Effector memory CD8-positive, alpha-beta T cell (primary cell): ENCODE data around the gene RTN4.
A peak's percentile ranks its signal among the peaks of the same experiment; 100 is the strongest.

Experiments
- ATAC-seq: fragments of 150-1000 bp; cut with Tn5 transposase; replicated peaks from 2 replicates; pipeline ENCODE4 v1.10.0; 2021; ENCODE audit warnings: mild to moderate bottlenecking, moderate library complexity
- DNase-seq, 3 experiments: peaks; one replicate each; pipeline ENCODE4 v3.0.0; 2021
- H3K27ac Mint-ChIP-seq, 2 donors: one replicate each; pipeline ENCODE4 v1.8.0; 2022; ENCODE audit warnings: mild to moderate bottlenecking in 2 of 2, mixed read lengths in 2 of 2, moderate library complexity in 2 of 2
- H3K27me3 Mint-ChIP-seq, 2 donors: one replicate each; pipeline ENCODE4 v1.8.0; 2022; ENCODE audit warnings: mixed read lengths in 2 of 2
- H3K36me3 Mint-ChIP-seq: one replicate; pipeline ENCODE4 v1.8.0; 2022; ENCODE audit warnings: mild to moderate bottlenecking, moderate library complexity, mixed read lengths; ENCODE audit not compliant: insufficient read depth
- H3K4me1 Mint-ChIP-seq, 2 donors: one replicate each; pipeline ENCODE4 v1.8.0; 2022; ENCODE audit warnings: low read depth in 2 of 2, mixed read lengths in 2 of 2
- H3K4me3 Mint-ChIP-seq, 2 donors: one replicate each; pipeline ENCODE4 v1.8.0; 2022; ENCODE audit warnings: mild to moderate bottlenecking in 2 of 2, mixed read lengths in 2 of 2, moderate library complexity in 2 of 2
- H3K9me3 Mint-ChIP-seq, 2 donors: one replicate each; pipeline ENCODE4 v1.8.0; 2022; ENCODE audit warnings: mixed read lengths in 2 of 2

The RTN4 gene

DNA sequence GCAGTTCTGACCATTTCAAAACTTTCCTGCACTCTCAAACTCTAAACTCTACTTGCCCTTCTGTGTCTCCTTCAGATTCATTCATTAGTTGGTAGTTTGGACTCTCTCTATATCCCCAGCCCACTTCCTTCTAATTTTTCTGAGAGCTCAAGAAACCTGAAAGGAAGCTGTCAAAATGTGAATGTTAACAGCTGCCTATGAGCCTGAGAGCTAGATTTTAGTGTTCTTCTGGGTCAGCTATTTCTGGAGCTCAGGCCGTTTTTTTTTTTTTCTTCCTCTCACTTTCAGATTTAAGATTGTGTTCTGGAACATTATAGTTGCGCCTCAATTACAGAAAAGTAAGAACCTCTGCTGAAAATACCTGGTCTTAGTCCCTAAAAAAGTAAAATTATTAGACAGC is 73.1 kb downstream of the RTN4 start:
- H3K36me3 Mint-ChIP-seq: peaks cover 16% of the 10 kb centered on the region
- no peak overlapping the region for H3K4me3 Mint-ChIP-seq
- no peaks in the 10 kb centered on the region for H3K27me3 Mint-ChIP-seq
- ATAC-seq (no peak), DNase-seq (no peak)
- H3K9me3 Mint-ChIP-seq: no peaks in the 10 kb centered on the region
- peak overlapping the region; percentile 46 to 67 for H3K27ac Mint-ChIP-seq
- peaks cover 21 to 50% of the 10 kb centered on the region in 2 donors for H3K4me1 Mint-ChIP-seq

GRCh38 chr2:54975598-54976492 is 74.4 kb downstream of the RTN4 start:
- Mint-ChIP-seq H3K36me3 (peaks cover 12% of the 10 kb centered on the region), H3K9me3 (no peaks in the 10 kb centered on the region), H3K4me1 (peaks cover 21 to 46% of the 10 kb centered on the region in 2 donors), H3K4me3 (no peak overlapping the region), H3K27ac (peak overlapping the region in 1 of 2 donors; percentile 67), H3K27me3 (no peaks in the 10 kb centered on the region)
- DNase-seq (no peak), ATAC-seq (no peak)

- Mint-ChIP-seq H3K4me1 (peaks cover 17 to 41% of the 10 kb centered on the region in 2 donors), H3K36me3 (peaks cover 12% of the 10 kb centered on the region), H3K27ac (peak overlapping the region in 1 of 2 donors; percentile 67), H3K9me3 (no peaks in the 10 kb centered on the region), H3K4me3 (no peak overlapping the region), H3K27me3 (no peaks in the 10 kb centered on the region)
- no peak for ATAC-seq
- DNase-seq: no peak
Observed at GRCh38 chr2:54975175-54975574, 75.1 kb downstream of the RTN4 start.

- no peak for ATAC-seq
- no peak overlapping the region for H3K4me3 Mint-ChIP-seq
- H3K4me1 Mint-ChIP-seq: peaks cover 16 to 41% of the 10 kb centered on the region in 2 donors
- no peaks in the 10 kb centered on the region for H3K27me3 Mint-ChIP-seq
- H3K27ac Mint-ChIP-seq: peak overlapping the region in 1 of 2 donors; percentile 49
- H3K36me3 Mint-ChIP-seq: peaks cover 10% of the 10 kb centered on the region
- DNase-seq: no peak
- no peaks in the 10 kb centered on the region for H3K9me3 Mint-ChIP-seq
Observed at GRCh38 chr2:54969940-54970338, 80.3 kb downstream of the RTN4 start.

GRCh38 chr2:54969295-54969939 is 80.8 kb downstream of the RTN4 start:
- Mint-ChIP-seq H3K27me3 (no peaks in the 10 kb centered on the region), H3K27ac (peak overlapping the region in 1 of 2 donors; percentile 35), H3K36me3 (peaks cover 10% of the 10 kb centered on the region), H3K4me1 (peaks cover 16 to 41% of the 10 kb centered on the region in 2 donors), H3K9me3 (no peaks in the 10 kb centered on the region), H3K4me3 (no peak overlapping the region)
- ATAC-seq (no peak), DNase-seq (no peak)

DNA sequence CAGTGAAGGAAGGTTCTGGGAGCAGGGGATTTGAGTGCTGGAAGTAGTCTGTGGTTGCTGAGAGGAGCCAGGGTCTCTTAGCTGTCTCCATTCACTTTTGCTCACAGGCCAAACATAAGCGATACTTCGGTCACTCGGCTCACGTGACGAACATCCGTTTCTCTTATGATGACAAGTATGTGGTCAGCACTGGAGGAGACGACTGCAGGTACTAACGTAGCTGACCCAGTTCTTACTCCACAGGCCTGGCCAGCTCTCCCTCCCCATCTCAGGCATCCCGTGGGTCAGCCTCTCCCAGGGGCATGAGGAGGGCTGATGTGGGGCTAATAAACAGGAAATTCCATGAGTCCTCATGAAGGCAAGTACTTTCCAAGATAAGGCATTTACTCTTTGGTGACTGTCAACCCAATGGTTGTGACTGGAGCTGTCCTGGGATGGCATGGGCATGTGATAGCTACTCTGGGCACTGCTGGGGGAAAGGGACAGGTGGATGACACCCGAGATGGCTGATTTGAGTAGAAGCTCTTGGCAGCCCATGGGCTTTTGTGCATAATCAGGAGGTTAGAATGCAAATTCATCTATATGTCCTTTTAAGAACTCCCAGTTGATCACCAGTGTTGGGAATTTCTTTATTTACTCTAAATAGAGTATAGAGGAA is 81.6 kb downstream of the RTN4 start:
- Mint-ChIP-seq H3K36me3 (peaks cover 10% of the 10 kb centered on the region), H3K4me3 (no peak overlapping the region), H3K27me3 (no peaks in the 10 kb centered on the region), H3K27ac (peak overlapping the region; percentile 35 to 57), H3K4me1 (peaks cover 16 to 47% of the 10 kb centered on the region in 2 donors), H3K9me3 (no peaks in the 10 kb centered on the region)
- no peak for DNase-seq
- no peak for ATAC-seq

- Mint-ChIP-seq H3K27me3 (no peaks in the 10 kb centered on the region), H3K4me3 (no peak overlapping the region), H3K4me1 (peaks cover 16 to 44% of the 10 kb centered on the region in 2 donors), H3K36me3 (peaks cover 6% of the 10 kb centered on the region), H3K9me3 (no peaks in the 10 kb centered on the region), H3K27ac (peak overlapping the region; percentile 2 to 77)
- no peak for ATAC-seq
- DNase-seq: no peak
Observed at GRCh38 chr2:54967759-54968365, 82.4 kb downstream of the RTN4 start.

- peaks cover 16 to 41% of the 10 kb centered on the region in 2 donors for H3K4me1 Mint-ChIP-seq
- ATAC-seq (no peak), DNase-seq (no peak)
- no peaks in the 10 kb centered on the region for H3K27me3 Mint-ChIP-seq
- H3K27ac Mint-ChIP-seq: peak overlapping the region; percentile 2 to 77
- no peaks in the 10 kb centered on the region for H3K9me3 Mint-ChIP-seq
- H3K4me3 Mint-ChIP-seq: no peak overlapping the region
- H3K36me3 Mint-ChIP-seq: peaks cover 5% of the 10 kb centered on the region
Observed at GRCh38 chr2:54967269-54967668, 83.0 kb downstream of the RTN4 start.

DNA sequence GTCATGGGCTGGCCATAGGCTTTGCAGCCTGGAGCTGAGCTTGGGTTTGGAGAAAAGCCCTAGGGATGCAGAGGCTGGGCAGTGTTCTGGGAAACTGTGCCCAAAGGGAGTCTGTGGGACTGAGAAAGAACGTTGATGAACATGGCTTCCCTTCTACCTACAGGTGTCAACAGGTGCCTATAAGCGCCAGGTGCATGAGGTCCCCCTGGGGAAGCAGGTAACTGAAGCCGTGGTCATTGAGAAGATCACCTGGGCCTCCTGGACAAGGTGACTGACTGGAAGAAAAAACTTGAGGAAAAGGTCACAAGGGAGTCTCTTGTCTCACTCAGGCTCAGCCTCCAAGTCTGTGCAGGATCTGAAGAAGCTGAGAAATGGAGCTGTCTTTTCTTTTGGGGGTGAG is 83.4 kb downstream of the RTN4 start:
- H3K9me3 Mint-ChIP-seq: no peaks in the 10 kb centered on the region
- H3K4me1 Mint-ChIP-seq: peaks cover 16 to 41% of the 10 kb centered on the region in 2 donors
- peak overlapping the region in 1 of 2 donors; percentile 77 for H3K27ac Mint-ChIP-seq
- H3K36me3 Mint-ChIP-seq: peaks cover 5% of the 10 kb centered on the region
- ATAC-seq (no peak), DNase-seq (no peak)
- no peaks in the 10 kb centered on the region for H3K27me3 Mint-ChIP-seq
- H3K4me3 Mint-ChIP-seq: peak overlapping the region in 1 of 2 donors; percentile 56

DNA sequence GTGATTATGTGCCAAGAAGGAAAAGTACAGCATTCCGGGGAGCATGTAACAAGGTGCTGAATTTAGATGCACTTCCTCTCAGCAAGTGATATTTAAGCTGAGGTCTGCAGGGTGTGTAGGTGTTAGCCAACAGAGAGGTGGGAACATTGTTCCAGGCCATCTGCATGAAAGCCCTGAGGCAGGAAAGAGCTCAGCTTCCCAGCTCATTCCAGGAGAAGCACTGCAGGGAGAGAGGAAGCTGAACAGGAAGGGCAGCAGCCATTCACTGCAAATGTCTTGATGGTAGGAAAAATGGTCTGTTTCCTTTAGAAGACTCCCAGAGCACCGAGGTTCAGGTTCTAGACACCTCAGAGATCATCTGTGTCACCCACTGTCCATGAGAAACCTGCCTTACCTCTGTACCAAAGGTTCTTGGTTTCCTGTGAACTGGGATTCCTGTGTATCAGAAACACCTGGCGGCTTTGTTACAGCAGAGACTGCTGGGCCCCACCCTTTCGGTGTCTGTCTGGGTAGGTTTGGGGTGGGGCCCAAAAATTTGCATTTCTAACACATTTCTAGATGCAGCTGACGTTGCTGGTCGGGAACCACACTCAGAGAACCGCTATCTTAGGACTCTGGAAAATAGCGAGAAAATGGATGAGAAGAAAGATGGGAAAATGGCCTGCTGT is 84.0 kb downstream of the RTN4 start:
- Mint-ChIP-seq H3K27me3 (no peaks in the 10 kb centered on the region), H3K4me3 (peak overlapping the region in 1 of 2 donors; percentile 56), H3K9me3 (no peaks in the 10 kb centered on the region), H3K27ac (peak overlapping the region in 1 of 2 donors; percentile 77), H3K4me1 (peaks cover 16 to 41% of the 10 kb centered on the region in 2 donors), H3K36me3 (peaks cover 5% of the 10 kb centered on the region)
- DNase-seq: no peak
- peak; percentile 21 for ATAC-seq

DNA sequence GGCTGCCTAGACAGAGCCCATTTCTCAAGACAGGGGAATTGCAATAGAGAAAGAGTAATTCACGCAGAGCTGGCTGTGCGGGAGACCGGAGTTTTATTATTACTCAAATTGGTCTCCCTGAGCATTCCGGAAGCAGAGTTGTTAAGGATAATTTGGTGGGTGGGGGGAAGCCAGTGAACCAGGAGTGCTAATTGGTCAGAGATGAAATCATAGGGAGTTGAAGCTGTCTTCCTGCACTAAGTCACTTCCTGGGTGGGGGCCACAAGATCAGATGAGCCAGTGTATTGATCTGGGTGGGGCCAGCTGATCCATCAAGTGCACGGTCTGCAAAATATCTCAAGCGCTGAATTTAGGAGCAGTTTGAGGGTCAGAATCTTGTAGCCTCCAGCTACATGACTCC is 84.8 kb downstream of the RTN4 start:
- ATAC-seq (no peak), DNase-seq (no peak)
- H3K36me3 Mint-ChIP-seq: peaks cover 5% of the 10 kb centered on the region
- peak overlapping the region; percentile 49 to 77 for H3K27ac Mint-ChIP-seq
- peak overlapping the region in 1 of 2 donors; percentile 56 for H3K4me3 Mint-ChIP-seq
- no peaks in the 10 kb centered on the region for H3K9me3 Mint-ChIP-seq
- no peaks in the 10 kb centered on the region for H3K27me3 Mint-ChIP-seq
- H3K4me1 Mint-ChIP-seq: peaks cover 16 to 41% of the 10 kb centered on the region in 2 donors

GRCh38 chr2:54964816-54965215 is 85.4 kb downstream of the RTN4 start:
- Mint-ChIP-seq H3K27ac (peak overlapping the region; percentile 49 to 77), H3K27me3 (no peaks in the 10 kb centered on the region), H3K9me3 (no peaks in the 10 kb centered on the region), H3K36me3 (peaks cover 5% of the 10 kb centered on the region), H3K4me3 (peak overlapping the region; percentile 37 to 56), H3K4me1 (peaks cover 16 to 41% of the 10 kb centered on the region in 2 donors)
- ATAC-seq: no peak
- DNase-seq: no peak

GRCh38 chr2:54964271-54964670 is 86.0 kb downstream of the RTN4 start:
- Mint-ChIP-seq H3K4me3 (no peak overlapping the region), H3K27ac (peak overlapping the region; percentile 49 to 77), H3K27me3 (no peaks in the 10 kb centered on the region), H3K4me1 (peaks cover 16 to 41% of the 10 kb centered on the region in 2 donors), H3K9me3 (no peaks in the 10 kb centered on the region), H3K36me3 (peaks cover 4% of the 10 kb centered on the region)
- ATAC-seq: no peak
- no peak for DNase-seq
